ENCODE data around the gene CTF1. TPM values are rescaled to one million over a fixed set of nuclear protein-coding genes. Genes with fewer than 3 reads are reported as not detected.

The CTF1 gene
- total RNA-seq, 4 donors from 2014 or later: 0.85 to 2.9 (median 2.8) TPM; not detected in 1

DNA sequence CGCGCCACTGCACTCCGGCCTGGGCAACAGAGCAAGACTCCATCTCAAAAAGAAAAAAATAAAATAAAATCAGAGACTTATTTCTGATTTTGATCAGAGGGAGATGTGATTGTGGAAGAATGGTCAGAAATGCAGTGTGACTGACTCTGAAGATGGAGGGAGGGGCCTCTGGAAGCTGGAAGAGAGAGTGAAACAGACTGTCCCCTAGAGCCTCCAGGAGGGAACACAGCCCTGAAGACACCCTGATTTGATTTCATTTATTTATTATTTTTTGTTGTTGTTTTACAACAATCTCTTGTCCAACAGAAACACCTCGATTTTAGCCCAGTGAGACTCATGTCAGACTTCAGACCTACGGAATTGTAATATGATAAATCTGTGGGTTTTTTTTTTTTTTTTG lies 28.7 kb upstream of the CTF1 start:
- TF ChIP-seq, protein P1, sequence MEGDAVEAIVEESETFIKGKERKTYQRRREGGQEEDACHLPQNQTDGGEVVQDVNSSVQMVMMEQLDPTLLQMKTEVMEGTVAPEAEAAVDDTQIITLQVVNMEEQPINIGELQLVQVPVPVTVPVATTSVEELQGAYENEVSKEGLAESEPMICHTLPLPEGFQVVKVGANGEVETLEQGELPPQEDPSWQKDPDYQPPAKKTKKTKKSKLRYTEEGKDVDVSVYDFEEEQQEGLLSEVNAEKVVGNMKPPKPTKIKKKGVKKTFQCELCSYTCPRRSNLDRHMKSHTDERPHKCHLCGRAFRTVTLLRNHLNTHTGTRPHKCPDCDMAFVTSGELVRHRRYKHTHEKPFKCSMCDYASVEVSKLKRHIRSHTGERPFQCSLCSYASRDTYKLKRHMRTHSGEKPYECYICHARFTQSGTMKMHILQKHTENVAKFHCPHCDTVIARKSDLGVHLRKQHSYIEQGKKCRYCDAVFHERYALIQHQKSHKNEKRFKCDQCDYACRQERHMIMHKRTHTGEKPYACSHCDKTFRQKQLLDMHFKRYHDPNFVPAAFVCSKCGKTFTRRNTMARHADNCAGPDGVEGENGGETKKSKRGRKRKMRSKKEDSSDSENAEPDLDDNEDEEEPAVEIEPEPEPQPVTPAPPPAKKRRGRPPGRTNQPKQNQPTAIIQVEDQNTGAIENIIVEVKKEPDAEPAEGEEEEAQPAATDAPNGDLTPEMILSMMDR (IDR thresholded peaks at IDR 0.05; ENCODE audit: low read depth): no peak

DNA sequence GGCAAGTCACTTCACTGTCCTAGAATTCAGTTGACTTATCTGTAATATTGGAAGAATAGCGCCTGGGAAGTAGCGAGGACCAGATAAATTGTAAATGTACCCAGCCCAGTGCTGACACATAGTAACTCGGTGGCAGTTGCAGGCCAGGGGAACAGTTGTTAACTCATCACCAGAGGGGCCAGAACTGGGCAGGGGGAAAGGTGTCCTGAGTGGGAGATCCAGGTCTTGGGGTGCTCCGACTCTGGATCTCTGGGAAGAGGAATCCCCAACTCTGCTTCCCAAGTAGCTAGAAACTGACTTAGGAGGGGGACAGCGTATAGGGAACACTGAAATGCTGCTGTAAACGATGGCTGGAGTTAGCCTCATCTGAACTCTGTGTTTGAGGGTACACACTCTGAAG lies 25.5 kb upstream of the CTF1 start:
- TF ChIP-seq, protein P1 (IDR thresholded peaks at IDR 0.05; ENCODE audit: low read depth): no peak

DNA sequence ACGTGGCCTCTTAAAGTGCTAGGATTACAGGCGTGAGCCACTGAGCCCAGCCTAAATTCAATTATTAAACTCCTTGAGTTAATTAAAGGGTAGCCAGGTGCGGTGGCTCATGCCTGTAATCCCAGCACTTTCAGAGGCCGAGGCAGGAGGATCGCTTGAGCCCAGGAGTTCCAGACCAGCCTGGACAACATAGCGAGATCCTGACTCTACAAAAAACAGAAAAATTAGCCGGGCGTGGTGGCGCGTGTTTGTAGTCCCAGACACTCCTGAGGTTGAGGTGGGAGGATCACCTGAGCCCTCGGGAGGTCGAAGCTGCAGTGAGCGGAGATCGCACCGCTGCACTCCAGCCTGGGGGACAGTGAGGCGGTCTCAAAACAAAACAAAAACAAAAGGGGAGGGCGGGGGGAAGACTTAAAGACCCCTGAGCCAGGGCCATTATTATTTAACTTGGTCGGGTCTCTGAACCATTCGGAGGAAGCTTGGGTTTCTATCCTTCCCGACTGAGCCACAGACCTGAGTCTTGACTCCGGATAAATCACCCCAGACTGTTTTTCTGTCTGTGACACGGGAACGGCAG lies 22.1 kb upstream of the CTF1 start:
- TF ChIP-seq, protein P1 (IDR thresholded peaks at IDR 0.05; ENCODE audit: low read depth): no peak

DNA sequence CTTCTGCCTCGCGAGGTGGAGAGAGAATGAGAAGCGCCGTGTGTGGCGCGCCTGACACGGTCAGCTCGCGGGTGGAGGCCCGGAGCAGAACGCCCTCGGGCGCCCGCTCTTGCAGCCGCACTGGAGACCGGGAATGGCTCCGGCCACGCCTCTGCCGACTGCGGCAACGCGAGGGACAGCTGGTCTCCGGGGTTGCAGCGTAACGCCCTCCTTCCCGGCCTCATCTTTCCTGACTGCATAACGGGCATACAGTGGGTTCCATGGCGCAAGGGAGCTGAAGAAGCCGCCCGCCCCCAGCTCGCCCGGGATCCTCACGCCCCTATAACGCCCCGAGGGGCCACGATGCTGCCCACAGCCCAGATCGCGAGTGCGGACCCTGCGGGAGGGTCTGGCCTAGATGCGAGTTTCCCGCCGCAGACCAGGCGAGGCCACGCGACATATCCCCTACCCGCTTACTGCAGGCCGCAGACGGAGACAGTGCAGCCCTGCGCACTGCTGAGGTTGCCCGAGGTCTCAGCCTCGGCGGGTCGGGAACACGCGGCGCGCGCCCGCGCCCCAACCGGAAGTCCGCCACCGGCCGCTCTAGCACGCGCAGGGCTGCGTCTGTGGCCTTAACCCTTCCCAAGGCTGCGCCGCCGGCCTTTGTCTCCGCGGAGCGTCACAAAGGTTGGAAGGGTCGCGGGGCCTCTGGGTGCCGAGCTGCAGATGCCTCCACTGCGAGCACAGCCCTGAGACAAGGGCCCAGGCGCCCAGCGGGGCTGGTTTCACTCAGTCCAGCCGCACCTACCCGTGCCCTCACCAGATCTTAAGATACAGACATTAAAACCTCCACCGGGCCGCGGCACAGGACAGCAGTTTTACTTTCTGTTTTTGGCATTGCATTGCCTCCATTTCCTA lies 21.3 kb upstream of the CTF1 start:
- TF ChIP-seq, protein P1 (IDR thresholded peaks at IDR 0.05; ENCODE audit: low read depth): no peak

DNA sequence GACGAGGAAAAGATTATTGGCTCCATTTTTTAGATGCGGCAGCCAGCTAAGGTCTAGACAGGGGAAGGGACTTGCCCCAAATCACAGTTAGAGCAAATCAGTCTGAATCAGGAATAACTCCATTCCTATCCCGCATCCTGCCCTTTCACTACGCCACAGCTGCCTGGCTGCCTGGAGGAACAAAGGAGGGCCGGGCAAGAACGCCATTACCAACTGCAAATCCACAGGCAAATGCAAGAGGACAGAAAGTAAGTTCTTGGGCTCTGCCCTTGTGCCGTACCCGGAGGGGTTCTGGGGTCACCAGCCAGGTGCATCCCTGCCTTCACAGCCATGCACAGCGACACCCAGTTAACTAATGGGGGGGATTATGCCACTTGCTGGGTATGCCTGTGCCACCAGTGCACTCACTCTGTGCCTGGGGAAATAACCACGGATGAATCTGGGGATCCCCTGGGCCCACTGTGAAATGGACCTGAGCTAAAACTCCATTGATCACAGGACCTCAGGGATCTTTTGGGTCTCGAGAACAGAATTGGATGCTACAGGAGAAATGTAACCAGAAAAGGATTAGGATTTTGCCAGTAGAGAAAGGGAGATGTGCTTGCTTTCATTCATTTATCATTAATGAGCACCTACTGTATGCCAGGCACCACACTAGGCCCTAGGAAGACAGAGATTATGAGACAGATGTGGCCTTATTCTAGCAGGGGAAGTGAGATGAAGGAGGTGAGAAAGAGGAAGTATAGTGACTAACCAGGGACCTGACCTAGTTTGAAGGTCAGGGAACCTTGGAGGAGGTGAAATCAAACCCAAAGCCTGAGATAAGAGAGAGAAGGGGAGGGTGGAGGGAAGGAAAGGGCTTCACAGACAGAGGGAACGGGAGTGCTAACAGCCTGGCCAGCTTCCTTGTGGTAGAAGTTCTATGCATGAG lies 20.3 kb upstream of the CTF1 start:
- TF ChIP-seq, protein P1 (IDR thresholded peaks at IDR 0.05; ENCODE audit: low read depth): no peak

DNA sequence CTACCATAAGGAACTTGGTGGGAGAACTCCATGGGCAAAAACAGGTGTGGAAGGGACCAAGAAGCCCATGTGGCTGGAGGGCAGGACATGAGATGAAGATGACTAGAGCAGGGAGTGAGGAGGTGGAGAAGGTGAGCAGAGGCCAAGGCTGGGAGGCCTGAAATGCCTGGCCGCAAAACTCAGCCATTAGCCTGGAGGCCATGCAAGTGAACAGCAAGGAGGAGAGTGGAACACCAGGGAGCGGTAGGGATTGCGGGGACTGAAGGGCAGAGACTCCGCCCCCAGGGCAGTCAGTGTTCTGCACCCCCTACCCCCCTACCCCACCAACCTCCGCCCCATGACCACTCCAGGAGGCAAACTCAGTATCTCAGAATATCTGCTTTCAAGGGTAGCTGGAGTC lies 19.5 kb upstream of the CTF1 start:
- TF ChIP-seq, protein P1 (IDR thresholded peaks at IDR 0.05; ENCODE audit: low read depth): no peak

Data from subcutaneous adipose tissue (tissue), 4 donors.